BJ (cell line): Measurements from ENCODE around the gene VWA8. TPM values are rescaled to one million over a fixed set of nuclear protein-coding genes. Genes with fewer than 3 reads are reported as not detected.

ENCODE experiments used
- CTCF ChIA-PET: fragments of 350-600 bp; formaldehyde crosslinking; extraction: SDS; loops from one replicate; lab custom pipeline; 2021; ENCODE audit warnings: antibody characterized with exemption, inconsistent platforms; lab: Yijun Ruan, JAX
- POLR2A ChIA-PET: fragments of 300-600 bp; sonication (Branson Sonifier 250); formaldehyde crosslinking; extraction: SDS; loops from one replicate; lab custom pipeline; 2021; ENCODE audit warnings: antibody characterized with exemption; lab: Charles Lee
- DNase-seq: peaks from one replicate; pipeline ENCODE4 v3.0.0-alpha.2; 2011; ENCODE audit warnings: low read depth
- H3K27me3 ChIP-seq: 2 replicates; pipeline ENCODE4 v1.6.0; 2011; ENCODE audit warnings: low read length; ENCODE audit not compliant: control insufficient read depth, insufficient read depth
- H3K36me3 ChIP-seq: 2 replicates; pipeline ENCODE4 v1.5.1; 2011; ENCODE audit warnings: low read length; ENCODE audit not compliant: control insufficient read depth, insufficient read depth
- H3K4me3 ChIP-seq: 2 replicates; pipeline ENCODE4 v1.5.1; 2011; ENCODE audit warnings: low read depth, mild to moderate bottlenecking, control low read depth, low read length
- polyA plus RNA-seq: library from polyadenylated mRNA; depleted of rRNA; stranded (reverse); fragments of >200 nt; gene quantifications from 2 replicates; pipeline ENCODE4 v1.2.3, GENCODE V29; 2011
- TF ChIP-seq, protein P1 (sequence below): IDR thresholded peaks from 2 replicates; pipeline ENCODE4 v1.5.1; 2011; ENCODE audit warnings: low read depth, mild to moderate bottlenecking, control low read depth, inconsistent platforms, low read length, moderate library complexity; ENCODE audit not compliant: insufficient read depth

Gene VWA8
- polyA plus RNA-seq, 1 experiment = 5.9 TPM

DNA sequence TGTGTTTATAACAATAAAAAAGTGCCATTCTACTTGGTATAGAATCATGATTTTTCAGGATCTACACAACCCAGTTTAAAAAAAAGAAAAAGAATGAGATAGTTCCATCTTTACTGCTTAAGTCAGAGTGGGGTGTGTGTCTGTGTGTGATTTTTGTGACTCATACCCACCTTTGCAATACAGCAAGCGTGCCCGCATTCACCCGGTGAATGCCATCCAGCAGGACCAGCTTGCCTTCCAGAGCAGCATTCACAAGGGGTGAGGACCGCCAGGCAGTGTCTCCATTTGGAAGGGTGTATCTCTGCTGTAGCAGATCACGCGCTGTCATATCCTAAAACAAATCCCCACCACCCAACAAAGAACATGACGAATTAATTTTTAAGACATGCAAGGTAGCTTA is 127.7 kb downstream of the VWA8 start:
- TF ChIP-seq, protein P1, sequence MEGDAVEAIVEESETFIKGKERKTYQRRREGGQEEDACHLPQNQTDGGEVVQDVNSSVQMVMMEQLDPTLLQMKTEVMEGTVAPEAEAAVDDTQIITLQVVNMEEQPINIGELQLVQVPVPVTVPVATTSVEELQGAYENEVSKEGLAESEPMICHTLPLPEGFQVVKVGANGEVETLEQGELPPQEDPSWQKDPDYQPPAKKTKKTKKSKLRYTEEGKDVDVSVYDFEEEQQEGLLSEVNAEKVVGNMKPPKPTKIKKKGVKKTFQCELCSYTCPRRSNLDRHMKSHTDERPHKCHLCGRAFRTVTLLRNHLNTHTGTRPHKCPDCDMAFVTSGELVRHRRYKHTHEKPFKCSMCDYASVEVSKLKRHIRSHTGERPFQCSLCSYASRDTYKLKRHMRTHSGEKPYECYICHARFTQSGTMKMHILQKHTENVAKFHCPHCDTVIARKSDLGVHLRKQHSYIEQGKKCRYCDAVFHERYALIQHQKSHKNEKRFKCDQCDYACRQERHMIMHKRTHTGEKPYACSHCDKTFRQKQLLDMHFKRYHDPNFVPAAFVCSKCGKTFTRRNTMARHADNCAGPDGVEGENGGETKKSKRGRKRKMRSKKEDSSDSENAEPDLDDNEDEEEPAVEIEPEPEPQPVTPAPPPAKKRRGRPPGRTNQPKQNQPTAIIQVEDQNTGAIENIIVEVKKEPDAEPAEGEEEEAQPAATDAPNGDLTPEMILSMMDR = no peak
- POLR2A ChIA-PET = no interaction called here
- CTCF ChIA-PET = no interaction called here
- DNase-seq = no peak
- Histone ChIP-seq H3K36me3 (no peaks in the 10 kb centered on the region; the same call in 1 of the 2 replicates), H3K27me3 (no peaks in the 10 kb centered on the region), H3K4me3 (no peak overlapping the region)

DNA sequence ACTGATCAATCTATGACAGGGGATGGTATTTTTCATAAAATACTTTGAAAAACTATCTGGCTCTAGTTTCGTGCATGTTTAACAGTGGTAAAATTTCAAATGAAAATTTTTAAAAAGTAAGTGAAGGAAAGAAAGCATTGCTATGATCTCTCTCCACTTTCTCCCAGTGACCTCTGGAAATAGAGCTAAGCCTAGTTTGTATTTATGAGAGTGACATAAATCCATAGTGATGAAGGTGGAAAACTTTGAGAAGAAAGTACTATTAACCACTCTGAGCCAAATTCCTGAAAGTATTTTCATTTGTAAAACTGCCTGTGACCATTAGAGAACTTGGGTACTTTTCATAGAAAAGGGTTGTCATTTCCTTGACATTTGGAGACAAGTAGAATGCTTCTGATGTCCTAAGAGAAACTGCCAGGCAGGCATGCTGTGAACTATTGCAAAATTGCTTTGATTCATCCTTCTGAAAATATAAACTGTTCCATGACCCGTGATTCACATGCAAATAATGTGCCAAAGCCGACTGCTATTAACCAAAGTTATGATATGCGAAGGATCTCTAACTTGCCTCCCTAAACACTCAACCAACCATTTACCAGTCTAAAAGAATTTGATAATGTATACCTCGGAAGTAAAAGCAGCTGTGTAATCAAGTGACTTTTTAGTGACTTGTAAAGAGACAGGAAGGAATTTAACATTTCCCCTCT is 133.2 kb downstream of the VWA8 start:
- TF ChIP-seq, protein P1 = no peak
- POLR2A ChIA-PET = no interaction called here
- DNase-seq = peak; percentile 86
- H3K36me3 ChIP-seq = no peaks in the 10 kb centered on the region
- CTCF ChIA-PET = interaction anchor here (1.0 to 1.1 kb wide), 2 partner anchors 13 to 26 kb away, joined by 3 read pairs; no protein-coding TSS in a partner anchor
- no peaks in the 10 kb centered on the region for H3K27me3 ChIP-seq
- H3K4me3 ChIP-seq = no peak overlapping the region

DNA sequence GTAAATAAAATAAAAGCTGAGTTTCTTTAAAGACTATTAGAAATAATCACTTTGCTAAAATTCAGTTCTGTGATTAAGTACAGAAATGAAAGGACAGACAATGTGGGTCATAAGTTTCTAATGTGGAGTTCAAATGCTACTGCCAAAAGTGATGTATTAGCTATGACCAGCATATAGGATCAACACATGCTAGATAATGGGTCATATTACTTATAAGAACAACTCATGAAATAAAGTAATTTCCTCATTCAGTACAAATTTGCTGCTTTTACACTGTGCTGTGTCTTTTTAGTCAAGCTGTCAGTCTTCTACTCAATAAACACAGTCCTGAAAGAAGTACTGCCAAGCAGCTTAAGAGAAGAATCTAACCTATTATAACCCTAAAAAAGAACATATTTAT is 135.2 kb downstream of the VWA8 start:
- TF ChIP-seq, protein P1 = no peak
- CTCF ChIA-PET = interaction anchor here (0.8 to 1.2 kb wide), 2 partner anchors 12 to 117 kb away, joined by 3 to 5 read pairs; no protein-coding TSS in a partner anchor
- H3K36me3 ChIP-seq = no peaks in the 10 kb centered on the region
- POLR2A ChIA-PET = no interaction called here
- no peak overlapping the region for H3K4me3 ChIP-seq
- H3K27me3 ChIP-seq = no peaks in the 10 kb centered on the region
- DNase-seq = no peak

DNA sequence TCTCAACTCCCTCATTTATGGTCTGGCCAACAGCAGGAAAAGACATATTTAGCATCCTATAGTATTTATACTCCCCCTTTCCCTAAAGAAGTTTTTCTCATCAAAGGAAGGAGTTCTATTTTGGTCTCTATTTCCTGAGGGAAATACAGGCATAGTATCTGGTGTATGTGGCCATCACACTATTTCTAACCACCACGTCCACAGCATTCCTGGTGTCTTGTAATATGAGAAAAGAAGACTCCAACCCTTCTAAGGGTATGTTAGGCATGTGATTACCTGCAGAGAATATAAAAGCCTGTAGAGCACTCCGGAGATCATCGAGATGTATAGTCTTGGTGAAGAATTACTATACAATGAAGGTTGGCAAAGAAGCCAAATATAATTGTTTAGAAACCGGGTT is 137.4 kb downstream of the VWA8 start:
- DNase-seq = no peak
- ChIA-PET POLR2A (no interaction called here), CTCF (no interaction called here)
- TF ChIP-seq, protein P1 = no peak
- Histone ChIP-seq H3K4me3 (no peak overlapping the region), H3K27me3 (no peaks in the 10 kb centered on the region), H3K36me3 (no peaks in the 10 kb centered on the region)

DNA sequence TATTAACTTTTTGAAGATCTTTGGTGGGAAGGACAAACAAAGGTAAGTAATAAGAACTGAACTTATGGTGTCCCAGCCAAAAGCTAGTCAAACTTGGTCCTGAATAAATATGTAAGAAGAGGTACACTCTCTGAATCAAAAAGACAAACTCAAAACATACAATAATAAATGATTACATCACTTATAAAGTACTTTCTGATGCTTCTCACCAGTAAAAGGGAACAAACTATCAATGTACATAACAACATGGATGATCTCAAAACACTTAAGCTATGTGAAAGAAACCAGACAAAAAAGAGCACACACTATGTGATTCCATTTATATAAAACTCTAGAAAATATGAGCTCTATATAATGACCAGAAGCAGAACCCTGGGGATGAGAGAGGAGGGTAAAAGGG is 138.3 kb downstream of the VWA8 start:
- ChIA-PET CTCF (interaction anchor here (0.6 kb wide), 1 partner anchor 493 kb away, joined by 4 read pairs; no protein-coding TSS in a partner anchor), POLR2A (no interaction called here)
- H3K4me3 ChIP-seq = no peak overlapping the region
- no peaks in the 10 kb centered on the region for H3K27me3 ChIP-seq
- DNase-seq = no peak
- H3K36me3 ChIP-seq = no peaks in the 10 kb centered on the region
- TF ChIP-seq, protein P1 = no peak
